ENCODE data around the gene ARHGAP33.

ARHGAP33 gene, protein sequence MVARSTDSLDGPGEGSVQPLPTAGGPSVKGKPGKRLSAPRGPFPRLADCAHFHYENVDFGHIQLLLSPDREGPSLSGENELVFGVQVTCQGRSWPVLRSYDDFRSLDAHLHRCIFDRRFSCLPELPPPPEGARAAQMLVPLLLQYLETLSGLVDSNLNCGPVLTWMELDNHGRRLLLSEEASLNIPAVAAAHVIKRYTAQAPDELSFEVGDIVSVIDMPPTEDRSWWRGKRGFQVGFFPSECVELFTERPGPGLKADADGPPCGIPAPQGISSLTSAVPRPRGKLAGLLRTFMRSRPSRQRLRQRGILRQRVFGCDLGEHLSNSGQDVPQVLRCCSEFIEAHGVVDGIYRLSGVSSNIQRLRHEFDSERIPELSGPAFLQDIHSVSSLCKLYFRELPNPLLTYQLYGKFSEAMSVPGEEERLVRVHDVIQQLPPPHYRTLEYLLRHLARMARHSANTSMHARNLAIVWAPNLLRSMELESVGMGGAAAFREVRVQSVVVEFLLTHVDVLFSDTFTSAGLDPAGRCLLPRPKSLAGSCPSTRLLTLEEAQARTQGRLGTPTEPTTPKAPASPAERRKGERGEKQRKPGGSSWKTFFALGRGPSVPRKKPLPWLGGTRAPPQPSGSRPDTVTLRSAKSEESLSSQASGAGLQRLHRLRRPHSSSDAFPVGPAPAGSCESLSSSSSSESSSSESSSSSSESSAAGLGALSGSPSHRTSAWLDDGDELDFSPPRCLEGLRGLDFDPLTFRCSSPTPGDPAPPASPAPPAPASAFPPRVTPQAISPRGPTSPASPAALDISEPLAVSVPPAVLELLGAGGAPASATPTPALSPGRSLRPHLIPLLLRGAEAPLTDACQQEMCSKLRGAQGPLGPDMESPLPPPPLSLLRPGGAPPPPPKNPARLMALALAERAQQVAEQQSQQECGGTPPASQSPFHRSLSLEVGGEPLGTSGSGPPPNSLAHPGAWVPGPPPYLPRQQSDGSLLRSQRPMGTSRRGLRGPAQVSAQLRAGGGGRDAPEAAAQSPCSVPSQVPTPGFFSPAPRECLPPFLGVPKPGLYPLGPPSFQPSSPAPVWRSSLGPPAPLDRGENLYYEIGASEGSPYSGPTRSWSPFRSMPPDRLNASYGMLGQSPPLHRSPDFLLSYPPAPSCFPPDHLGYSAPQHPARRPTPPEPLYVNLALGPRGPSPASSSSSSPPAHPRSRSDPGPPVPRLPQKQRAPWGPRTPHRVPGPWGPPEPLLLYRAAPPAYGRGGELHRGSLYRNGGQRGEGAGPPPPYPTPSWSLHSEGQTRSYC

DNA sequence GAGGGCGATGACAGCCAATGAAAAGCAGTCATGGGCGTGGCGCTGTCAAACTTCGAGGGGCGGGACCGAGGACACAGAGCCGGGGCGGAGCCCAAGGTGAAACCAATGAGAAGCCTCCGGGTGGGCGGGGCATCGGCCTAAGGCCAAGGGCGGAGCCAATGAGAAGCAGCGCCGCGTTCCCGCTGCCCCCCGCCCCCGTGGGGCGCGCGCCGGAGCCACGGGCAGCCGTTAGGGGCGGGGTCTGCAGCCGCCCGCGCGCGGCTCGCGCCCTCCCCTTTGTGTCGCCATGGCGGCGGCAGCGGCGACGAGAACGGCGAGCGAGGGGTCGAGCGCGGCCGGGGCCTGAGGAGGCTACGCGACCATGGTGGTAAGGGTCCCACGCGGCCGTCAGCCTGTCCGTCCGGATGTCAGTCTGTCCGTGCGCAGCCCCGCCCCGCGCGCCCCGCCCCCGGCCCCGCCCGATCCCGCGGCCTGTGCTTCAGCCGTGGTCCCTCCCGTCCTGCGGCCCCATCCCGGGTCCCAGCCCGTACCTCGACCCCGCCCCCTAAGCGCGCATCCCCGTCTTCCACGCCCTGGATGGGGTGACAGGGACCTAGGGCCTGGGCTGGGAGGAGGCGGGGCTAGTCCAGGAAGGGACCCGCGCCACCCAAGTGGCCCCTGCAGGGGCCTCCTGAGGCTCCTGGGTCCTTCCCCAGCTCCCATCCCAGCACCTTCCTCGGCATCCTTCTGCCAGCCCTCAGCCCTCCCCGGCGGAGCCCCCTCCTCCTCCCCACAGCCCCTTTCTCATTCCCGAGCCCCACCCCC, at the start of gene ARHGAP33:
ARHGAP33 (plus strand) TSS at position 267 of the 804 bp plus-strand sequence; CDS start at position 362, 95 bp downstream.
- H3K4me1 ChIP-seq (ENCODE audit: insufficient read depth, low read length, poor library complexity, severe bottlenecking) = peaks cover 28% of the 10 kb centered on the region
- peak within 1 kb of the TSS; percentile 85 for H3K9ac ChIP-seq (ENCODE audit: low read depth, low read length, poor library complexity, severe bottlenecking)
- peak within 1 kb of the TSS; percentile 96 for H3K4me3 ChIP-seq (ENCODE audit: low read length, poor library complexity, severe bottlenecking)
- TF ChIP-seq, protein P1, sequence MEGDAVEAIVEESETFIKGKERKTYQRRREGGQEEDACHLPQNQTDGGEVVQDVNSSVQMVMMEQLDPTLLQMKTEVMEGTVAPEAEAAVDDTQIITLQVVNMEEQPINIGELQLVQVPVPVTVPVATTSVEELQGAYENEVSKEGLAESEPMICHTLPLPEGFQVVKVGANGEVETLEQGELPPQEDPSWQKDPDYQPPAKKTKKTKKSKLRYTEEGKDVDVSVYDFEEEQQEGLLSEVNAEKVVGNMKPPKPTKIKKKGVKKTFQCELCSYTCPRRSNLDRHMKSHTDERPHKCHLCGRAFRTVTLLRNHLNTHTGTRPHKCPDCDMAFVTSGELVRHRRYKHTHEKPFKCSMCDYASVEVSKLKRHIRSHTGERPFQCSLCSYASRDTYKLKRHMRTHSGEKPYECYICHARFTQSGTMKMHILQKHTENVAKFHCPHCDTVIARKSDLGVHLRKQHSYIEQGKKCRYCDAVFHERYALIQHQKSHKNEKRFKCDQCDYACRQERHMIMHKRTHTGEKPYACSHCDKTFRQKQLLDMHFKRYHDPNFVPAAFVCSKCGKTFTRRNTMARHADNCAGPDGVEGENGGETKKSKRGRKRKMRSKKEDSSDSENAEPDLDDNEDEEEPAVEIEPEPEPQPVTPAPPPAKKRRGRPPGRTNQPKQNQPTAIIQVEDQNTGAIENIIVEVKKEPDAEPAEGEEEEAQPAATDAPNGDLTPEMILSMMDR (conservative IDR thresholded peaks at IDR 0.05; ENCODE audit: low read length) = no peak
- TF ChIP-seq EZH2phosphoT487 (IDR thresholded peaks at IDR 0.05; ENCODE audit: borderline replicate concordance) = no peak
- H3F3A ChIP-seq (ENCODE audit: low read depth) = no peaks in the 10 kb centered on the region
- peak within 1 kb of the TSS; percentile 95 for H3K4me2 ChIP-seq (ENCODE audit: low read depth, low read length, poor library complexity, severe bottlenecking)
- H2AFZ ChIP-seq (ENCODE audit: low read length) = peak within 1 kb of the TSS; percentile 82
- peaks cover 39% of the 10 kb centered on the region for H3K79me2 ChIP-seq (ENCODE audit: insufficient read depth, low read length)
- no peaks in the 10 kb centered on the region for H3K27me3 ChIP-seq (ENCODE audit: insufficient read depth, low read length, poor library complexity, severe bottlenecking)
- no peaks in the 10 kb centered on the region for H3K9me3 ChIP-seq (ENCODE audit: insufficient read depth, low read depth, low read length)
- peaks cover 11% of the 10 kb centered on the region for H4K20me1 ChIP-seq (ENCODE audit: insufficient read depth, low read length, poor library complexity, severe bottlenecking)
- H3K9me2 ChIP-seq (replicated peaks; ENCODE audit: low read depth, low read length) = no peaks in the 10 kb centered on the region
- H3K36me3 ChIP-seq (ENCODE audit: insufficient read depth, low read length) = peaks cover 8% of the 10 kb centered on the region; the same call in 1 of the 2 replicates

DNA sequence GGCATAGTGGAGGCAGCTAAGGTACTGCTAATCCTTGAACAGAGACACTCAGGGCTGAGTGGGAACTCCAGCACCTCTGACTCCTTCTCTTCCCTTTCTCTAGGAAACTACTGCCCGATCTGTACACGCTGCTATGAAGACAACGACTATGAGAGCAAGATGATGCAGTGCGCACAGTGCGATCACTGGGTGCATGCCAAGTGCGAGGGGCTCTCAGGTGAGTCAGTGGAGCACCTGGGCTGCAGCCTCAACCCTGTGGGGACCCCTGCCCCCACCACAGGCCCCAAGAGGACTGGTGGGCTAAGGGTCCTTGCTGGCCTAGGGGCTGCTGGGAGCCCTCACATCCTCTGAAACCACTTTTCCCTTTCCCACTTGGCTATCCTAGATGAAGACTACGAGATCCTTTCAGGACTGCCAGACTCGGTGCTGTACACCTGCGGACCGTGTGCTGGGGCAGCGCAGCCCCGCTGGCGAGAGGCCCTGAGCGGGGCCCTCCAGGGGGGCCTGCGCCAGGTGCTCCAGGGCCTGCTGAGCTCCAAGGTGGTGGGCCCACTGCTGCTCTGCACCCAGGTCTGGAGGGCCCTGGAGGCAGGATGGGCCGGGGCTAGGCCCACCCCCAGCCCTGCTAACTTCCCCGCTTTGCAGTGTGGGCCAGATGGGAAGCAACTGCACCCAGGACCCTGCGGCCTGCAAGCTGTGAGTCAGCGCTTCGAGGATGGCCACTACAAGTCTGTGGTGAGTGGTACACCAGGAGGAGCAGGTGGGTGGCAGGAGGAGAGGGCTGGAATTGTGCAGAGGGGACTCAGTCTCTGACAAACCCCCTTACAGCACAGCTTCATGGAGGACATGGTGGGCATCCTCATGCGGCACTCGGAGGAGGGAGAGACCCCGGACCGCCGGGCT, 48.1 kb upstream of the ARHGAP33 start:
- H3K9me2 ChIP-seq (replicated peaks; ENCODE audit: low read depth, low read length) = no peaks in the 10 kb centered on the region
- H3F3A ChIP-seq (ENCODE audit: low read depth) = no peaks in the 10 kb centered on the region
- no peaks in the 10 kb centered on the region for H3K9me3 ChIP-seq (ENCODE audit: insufficient read depth, low read depth, low read length)
- H3K36me3 ChIP-seq (ENCODE audit: insufficient read depth, low read length) = peaks cover 86% of the 10 kb centered on the region; the same call in 1 of the 2 replicates
- peaks cover 6% of the 10 kb centered on the region for H4K20me1 ChIP-seq (ENCODE audit: insufficient read depth, low read length, poor library complexity, severe bottlenecking)
- H3K4me1 ChIP-seq (ENCODE audit: insufficient read depth, low read length, poor library complexity, severe bottlenecking) = no peaks in the 10 kb centered on the region
- no peaks in the 10 kb centered on the region for H3K27me3 ChIP-seq (ENCODE audit: insufficient read depth, low read length, poor library complexity, severe bottlenecking)
- no peak overlapping the region for H2AFZ ChIP-seq (ENCODE audit: low read length)
- H3K4me3 ChIP-seq (ENCODE audit: low read length, poor library complexity, severe bottlenecking) = no peak overlapping the region
- TF ChIP-seq, protein P1 (conservative IDR thresholded peaks at IDR 0.05; ENCODE audit: low read length) = no peak
- TF ChIP-seq EZH2phosphoT487 (IDR thresholded peaks at IDR 0.05; ENCODE audit: borderline replicate concordance) = no peak
- no peak overlapping the region for H3K4me2 ChIP-seq (ENCODE audit: low read depth, low read length, poor library complexity, severe bottlenecking)
- H3K79me2 ChIP-seq (ENCODE audit: insufficient read depth, low read length) = peaks cover 3% of the 10 kb centered on the region; the same call in 1 of the 2 replicates
- H3K9ac ChIP-seq (ENCODE audit: low read depth, low read length, poor library complexity, severe bottlenecking) = no peak overlapping the region

All from Loucy (cell line).